Ishikawa (cell line): ENCODE data around the gene CHN2.

Experiments used
- CEBPB ChIP-seq: IDR thresholded peaks from 2 replicates; pipeline ENCODE4 v1.6.1; 2012
- EP300 ChIP-seq: IDR thresholded peaks from 2 replicates; pipeline ENCODE4 v1.6.1; 2012; ENCODE audit warnings: borderline replicate concordance
- FOXM1 ChIP-seq: IDR thresholded peaks from 2 replicates; pipeline ENCODE4 v1.6.1; 2012; ENCODE audit warnings: low read depth, borderline replicate concordance
- MAX ChIP-seq: IDR thresholded peaks from 2 replicates; pipeline ENCODE4 v1.6.1; 2012
- NFIC ChIP-seq: IDR thresholded peaks from 2 replicates; pipeline ENCODE4 v1.6.1; 2012
- RAD21 ChIP-seq: IDR thresholded peaks from 2 replicates; pipeline ENCODE4 v1.6.1; 2012; ENCODE audit warnings: low read depth
- REST ChIP-seq: IDR thresholded peaks from 2 replicates; pipeline ENCODE4 v1.6.1; 2012; ENCODE audit warnings: low read depth, mild to moderate bottlenecking
- TAF1 ChIP-seq: IDR thresholded peaks from 2 replicates; pipeline ENCODE4 v1.6.1; 2012; ENCODE audit warnings: low read depth, mild to moderate bottlenecking
- TCF12 ChIP-seq: IDR thresholded peaks from 2 replicates; pipeline ENCODE4 v1.6.1; 2012; ENCODE audit warnings: low read depth
- USF1 ChIP-seq: IDR thresholded peaks from 2 replicates; pipeline ENCODE4 v1.6.1; 2012
- YY1 ChIP-seq: IDR thresholded peaks from 2 replicates; pipeline ENCODE4 v1.6.1; 2012; ENCODE audit warnings: low read depth
- ZBTB7A ChIP-seq: IDR thresholded peaks from 2 replicates; pipeline ENCODE4 v1.6.1; 2012; ENCODE audit warnings: low read depth

GRCh38 chr7:29488977-29489376 is 294.4 kb downstream of the CHN2 start:
- TF ChIP-seq REST, result no peak
- no peak for TF ChIP-seq RAD21
- no peak for TF ChIP-seq FOXM1
- TF ChIP-seq YY1, result no peak
- TF ChIP-seq USF1, result no peak
- TF ChIP-seq EP300, result no peak
- TF ChIP-seq ZBTB7A, result no peak
- no peak for TF ChIP-seq MAX
- TF ChIP-seq NFIC, result no peak
- no peak for TF ChIP-seq TAF1
- no peak for TF ChIP-seq CEBPB
- TF ChIP-seq TCF12, result no peak
